HCT116 (cell line): Measurements from ENCODE around the gene MMP17.

Experiments
- CTCF ChIP-seq, 3 experiments: fragments of 200-600 bp in 1 of 3; sonication (generic) in 1 of 3; IDR thresholded peaks in 2 of 3; conservative IDR thresholded peaks in 1 of 3; 2 replicates each; pipeline ENCODE4 v1.5.1; 2012 to 2017; ENCODE audit warnings: low read depth in 2 of 3, low read length in 2 of 3, antibody characterized with exemption in 1 of 3, borderline replicate concordance in 1 of 3, control low read depth in 1 of 3, mild to moderate bottlenecking in 1 of 3, mixed read lengths in 1 of 3, mixed run types in 1 of 3, moderate library complexity in 1 of 3; ENCODE audit not compliant: insufficient read depth in 1 of 3
- EGR1 ChIP-seq: IDR thresholded peaks from 2 replicates; pipeline ENCODE4 v1.6.1; 2012; ENCODE audit warnings: low read depth
- EZH2phosphoT487 ChIP-seq: fragments of 200-600 bp; IDR thresholded peaks from 2 replicates; pipeline ENCODE4 v1.6.1; 2018; ENCODE audit warnings: antibody characterized with exemption, borderline replicate concordance
- MAX ChIP-seq: IDR thresholded peaks from 2 replicates; pipeline ENCODE4 v1.6.1; 2012
- POLR2A ChIP-seq: IDR thresholded peaks from 2 replicates; pipeline ENCODE4 v1.7.0; 2011; ENCODE audit warnings: borderline replicate concordance; ENCODE audit not compliant: insufficient read depth, insufficient read length; ENCODE audit errors: extremely low read depth
- POLR2AphosphoS5 ChIP-seq: IDR thresholded peaks from 2 replicates; pipeline ENCODE4 v1.6.1; 2011; ENCODE audit warnings: mild to moderate bottlenecking, low read depth, low read length, moderate library complexity

- TF ChIP-seq EZH2phosphoT487 = no peak
- no peak for TF ChIP-seq CTCF (IDR thresholded peaks at IDR 0.05 in 2 of 3, conservative IDR thresholded peaks at IDR 0.05 in 1 of 3; ENCODE audit: borderline replicate concordance in 1 of 3, insufficient read depth in 1 of 3, low read depth in 2 of 3, low read length in 2 of 3)
- TF ChIP-seq POLR2AphosphoS5 = no peak
- TF ChIP-seq POLR2A = no peak
- no peak for TF ChIP-seq MAX
- TF ChIP-seq EGR1 = no peak
These were observed 30.6 kb upstream of the MMP17 start for GRCh38 chr12:131797588-131797934.
